Inflammatory macrophage treated with lipopolysaccharide for 4 hours (primary cell): ENCODE measurements around the gene COL11A2.

Source experiments
- DNase-seq: peaks from one replicate; pipeline ENCODE4 v3.0.0-alpha.2; 2020

The COL11A2 gene

GRCh38 chr6:33114406-33114805 lies 77.9 kb downstream of the COL11A2 start:
- DNase-seq: peak; percentile 84

GRCh38 chr6:33113755-33114154 lies 78.5 kb downstream of the COL11A2 start:
- DNase-seq: no peak
